ENCODE measurements around the gene CLUH.

DNA sequence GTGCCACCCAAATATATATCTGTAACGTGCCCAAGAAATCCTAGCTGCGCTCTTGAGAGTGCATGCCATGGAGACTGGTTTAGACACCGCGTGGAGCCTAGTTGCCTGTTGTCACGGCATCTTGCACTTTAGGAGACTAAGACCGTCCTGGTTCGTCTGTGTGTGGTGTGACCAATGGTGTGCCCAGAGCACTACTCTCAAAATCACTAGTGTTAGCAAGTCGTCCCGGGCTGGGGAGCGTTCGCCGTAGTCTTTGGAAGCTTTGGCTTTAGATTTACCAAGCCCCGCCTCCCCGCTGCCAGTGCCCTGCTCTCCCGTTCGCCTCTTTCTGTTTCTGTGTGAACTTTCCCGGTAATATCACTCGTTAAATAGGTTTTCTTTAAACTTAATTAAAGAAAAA, 27.0 kb downstream of the CLUH start:
- TF ChIP-seq, protein P1, sequence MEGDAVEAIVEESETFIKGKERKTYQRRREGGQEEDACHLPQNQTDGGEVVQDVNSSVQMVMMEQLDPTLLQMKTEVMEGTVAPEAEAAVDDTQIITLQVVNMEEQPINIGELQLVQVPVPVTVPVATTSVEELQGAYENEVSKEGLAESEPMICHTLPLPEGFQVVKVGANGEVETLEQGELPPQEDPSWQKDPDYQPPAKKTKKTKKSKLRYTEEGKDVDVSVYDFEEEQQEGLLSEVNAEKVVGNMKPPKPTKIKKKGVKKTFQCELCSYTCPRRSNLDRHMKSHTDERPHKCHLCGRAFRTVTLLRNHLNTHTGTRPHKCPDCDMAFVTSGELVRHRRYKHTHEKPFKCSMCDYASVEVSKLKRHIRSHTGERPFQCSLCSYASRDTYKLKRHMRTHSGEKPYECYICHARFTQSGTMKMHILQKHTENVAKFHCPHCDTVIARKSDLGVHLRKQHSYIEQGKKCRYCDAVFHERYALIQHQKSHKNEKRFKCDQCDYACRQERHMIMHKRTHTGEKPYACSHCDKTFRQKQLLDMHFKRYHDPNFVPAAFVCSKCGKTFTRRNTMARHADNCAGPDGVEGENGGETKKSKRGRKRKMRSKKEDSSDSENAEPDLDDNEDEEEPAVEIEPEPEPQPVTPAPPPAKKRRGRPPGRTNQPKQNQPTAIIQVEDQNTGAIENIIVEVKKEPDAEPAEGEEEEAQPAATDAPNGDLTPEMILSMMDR (IDR thresholded peaks at IDR 0.05; ENCODE audit: low read depth, low read length), result no peak
- TF ChIP-seq, protein P2, sequence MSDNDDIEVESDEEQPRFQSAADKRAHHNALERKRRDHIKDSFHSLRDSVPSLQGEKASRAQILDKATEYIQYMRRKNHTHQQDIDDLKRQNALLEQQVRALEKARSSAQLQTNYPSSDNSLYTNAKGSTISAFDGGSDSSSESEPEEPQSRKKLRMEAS (IDR thresholded peaks at IDR 0.05; ENCODE audit: low read depth, low read length), result no peak
- no peak for TF ChIP-seq MYC (IDR thresholded peaks at IDR 0.05; ENCODE audit: low read depth, low read length)

Measured in NB4 (cell line).